Fibroblast of the aortic adventitia (primary cell): Measurements from ENCODE around the gene A2M. TPM values are rescaled to one million over a fixed set of nuclear protein-coding genes. Genes with fewer than 3 reads are reported as not detected.

ENCODE experiments used
- DNase-seq: peaks from one replicate; pipeline ENCODE4 v3.0.0-alpha.2; 2010; ENCODE audit warnings: low read depth
- H3K4me3 ChIP-seq: 2 replicates; pipeline ENCODE4 v1.5.1; 2011; ENCODE audit warnings: low read depth, mild to moderate bottlenecking, control low read depth, low read length, moderate library complexity
- total RNA-seq: library from RNA; depleted of rRNA; stranded (reverse); fragments of >200 nt; gene quantifications from 2 replicates; pipeline ENCODE4 v1.2.3, GENCODE V29; 2012; ENCODE audit warnings: low replicate concordance
- TF ChIP-seq, protein P1 (sequence below): IDR thresholded peaks from 2 replicates; pipeline ENCODE4 v1.5.1; 2011; ENCODE audit warnings: mild to moderate bottlenecking, low read length, control low read depth, inconsistent platforms; ENCODE audit not compliant: insufficient read depth

A2M gene
- total RNA-seq, 1 donor: 0.54 TPM

GRCh38 chr12:9091891-9092598, 23.7 kb downstream of the A2M start:
- no peak for DNase-seq
- no peak overlapping the region for H3K4me3 ChIP-seq
- TF ChIP-seq, protein P1, sequence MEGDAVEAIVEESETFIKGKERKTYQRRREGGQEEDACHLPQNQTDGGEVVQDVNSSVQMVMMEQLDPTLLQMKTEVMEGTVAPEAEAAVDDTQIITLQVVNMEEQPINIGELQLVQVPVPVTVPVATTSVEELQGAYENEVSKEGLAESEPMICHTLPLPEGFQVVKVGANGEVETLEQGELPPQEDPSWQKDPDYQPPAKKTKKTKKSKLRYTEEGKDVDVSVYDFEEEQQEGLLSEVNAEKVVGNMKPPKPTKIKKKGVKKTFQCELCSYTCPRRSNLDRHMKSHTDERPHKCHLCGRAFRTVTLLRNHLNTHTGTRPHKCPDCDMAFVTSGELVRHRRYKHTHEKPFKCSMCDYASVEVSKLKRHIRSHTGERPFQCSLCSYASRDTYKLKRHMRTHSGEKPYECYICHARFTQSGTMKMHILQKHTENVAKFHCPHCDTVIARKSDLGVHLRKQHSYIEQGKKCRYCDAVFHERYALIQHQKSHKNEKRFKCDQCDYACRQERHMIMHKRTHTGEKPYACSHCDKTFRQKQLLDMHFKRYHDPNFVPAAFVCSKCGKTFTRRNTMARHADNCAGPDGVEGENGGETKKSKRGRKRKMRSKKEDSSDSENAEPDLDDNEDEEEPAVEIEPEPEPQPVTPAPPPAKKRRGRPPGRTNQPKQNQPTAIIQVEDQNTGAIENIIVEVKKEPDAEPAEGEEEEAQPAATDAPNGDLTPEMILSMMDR: no peak

DNA sequence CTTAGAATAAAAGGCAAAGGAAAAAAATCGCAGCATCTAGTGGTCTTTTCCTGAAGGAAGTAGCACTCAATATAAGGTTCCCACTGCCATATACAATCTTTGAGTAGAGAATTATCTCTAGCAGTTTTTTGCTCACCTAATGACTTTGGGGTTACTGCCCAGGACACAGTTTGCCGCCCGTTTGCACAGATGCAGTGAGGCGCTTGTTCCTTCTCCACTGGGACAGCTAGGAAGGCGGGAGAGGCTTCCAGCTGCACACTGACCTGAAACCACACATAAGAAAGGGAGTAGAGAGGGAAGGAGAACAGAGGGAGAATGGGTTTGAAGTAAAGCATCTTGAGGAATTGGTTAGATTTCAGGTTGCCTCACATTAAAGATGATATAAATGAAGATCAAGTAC, 25.5 kb downstream of the A2M start:
- no peak overlapping the region for H3K4me3 ChIP-seq
- TF ChIP-seq, protein P1: no peak

GRCh38 chr12:9087087-9087835, 28.5 kb downstream of the A2M start:
- TF ChIP-seq, protein P1: no peak
- no peak for DNase-seq
- H3K4me3 ChIP-seq: no peak overlapping the region

More for the DNA sequence above, 25.5 kb downstream of the A2M start:
- no peak for DNase-seq

DNA sequence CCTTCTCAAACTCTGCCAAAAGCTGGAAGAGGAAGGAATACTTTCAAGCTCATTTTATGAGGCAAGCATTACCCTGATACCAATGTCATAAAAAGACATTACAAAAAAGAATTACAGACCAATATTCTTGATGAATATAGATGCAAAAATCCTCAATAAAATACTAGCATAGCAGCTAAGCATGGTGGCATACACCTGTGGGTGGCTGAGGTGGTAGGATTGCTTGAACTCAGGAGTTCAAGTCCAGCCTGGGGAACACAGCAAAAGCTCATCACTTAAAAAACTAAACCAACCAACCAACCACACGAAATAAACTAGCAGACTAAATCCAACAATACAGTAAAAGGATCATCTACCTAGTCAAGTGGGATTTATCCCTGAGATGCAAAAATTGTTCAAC, 29.6 kb downstream of the A2M start:
- no peak for DNase-seq
- TF ChIP-seq, protein P1: no peak
- H3K4me3 ChIP-seq: no peak overlapping the region

GRCh38 chr12:9084417-9084816, 31.3 kb downstream of the A2M start:
- no peak for DNase-seq
- TF ChIP-seq, protein P1: no peak
- no peak overlapping the region for H3K4me3 ChIP-seq

DNA sequence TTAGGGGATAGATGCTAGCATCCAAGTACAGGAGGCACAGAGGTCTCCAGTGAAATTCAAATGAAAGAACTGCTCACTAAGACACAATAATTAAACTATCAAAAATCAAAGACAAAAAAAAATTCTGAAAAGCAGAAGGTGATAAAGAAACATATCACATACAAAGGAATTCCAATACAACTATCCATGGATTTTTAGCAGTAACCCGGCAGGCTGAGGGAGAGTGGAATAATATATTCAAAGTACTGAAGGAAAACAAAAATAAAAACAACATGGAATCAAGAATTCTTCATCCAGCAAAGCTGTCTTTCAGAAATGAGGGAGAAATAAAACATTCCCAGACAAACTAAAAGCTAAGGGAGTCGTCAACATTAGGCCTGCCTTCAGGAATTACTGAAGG, 31.9 kb downstream of the A2M start:
- no peak overlapping the region for H3K4me3 ChIP-seq
- TF ChIP-seq, protein P1: no peak

More for the DNA sequence above, 31.9 kb downstream of the A2M start:
- no peak for DNase-seq
